ENCODE measurements around the gene UGT1A10.
"Not testable (repeated sequence)": the region's sequence is repeated elsewhere in the genome, so short reads cannot be mapped to it uniquely, and the experiment has no call there.

Gene UGT1A10

GRCh38 chr2:233743464-233744259 is 107.4 kb downstream of the UGT1A10 start:
- no peak for DNase-seq (ENCODE audit: low spot score)

- no peak for DNase-seq (ENCODE audit: low spot score)
Measured at GRCh38 chr2:233745073-233745755, 109.0 kb downstream of the UGT1A10 start.

GRCh38 chr2:233745838-233746237 is 109.6 kb downstream of the UGT1A10 start:
- DNase-seq (ENCODE audit: low spot score), result not testable (repeated sequence)

GRCh38 chr2:233746475-233747282 is 110.4 kb downstream of the UGT1A10 start:
- DNase-seq (ENCODE audit: low spot score), result no peak

- DNase-seq (ENCODE audit: low spot score), result no peak
Measured at GRCh38 chr2:233747283-233747544, 111.0 kb downstream of the UGT1A10 start.

GRCh38 chr2:233750689-233751088 is 114.4 kb downstream of the UGT1A10 start:
- not testable (repeated sequence) for DNase-seq (ENCODE audit: low spot score)

GRCh38 chr2:233751212-233752009 is 115.2 kb downstream of the UGT1A10 start:
- not testable (repeated sequence) for DNase-seq (ENCODE audit: low spot score)

GRCh38 chr2:233754872-233755611 is 118.8 kb downstream of the UGT1A10 start:
- no peak for DNase-seq (ENCODE audit: low spot score)

GRCh38 chr2:233756429-233757081 is 120.3 kb downstream of the UGT1A10 start:
- no peak for DNase-seq (ENCODE audit: low spot score)

- DNase-seq (ENCODE audit: low spot score), result no peak
Measured at GRCh38 chr2:233758141-233758540, 121.9 kb downstream of the UGT1A10 start.

- no peak for DNase-seq (ENCODE audit: low spot score)
Measured at GRCh38 chr2:233758849-233759248, 122.6 kb downstream of the UGT1A10 start.

GRCh38 chr2:233760043-233760442 is 123.8 kb downstream of the UGT1A10 start, which contains the start of gene UGT1A1:
UGT1A1 (plus strand) TSS chr2:233760270; CDS start chr2:233760288, 18 bp downstream.
- DNase-seq (ENCODE audit: low spot score), result no peak

- DNase-seq (ENCODE audit: low spot score), result no peak
Measured at GRCh38 chr2:233761040-233761769, 125.0 kb downstream of the UGT1A10 start.

GRCh38 chr2:233764264-233764663 is 128.0 kb downstream of the UGT1A10 start:
- DNase-seq (ENCODE audit: low spot score), result no peak

- no peak for DNase-seq (ENCODE audit: low spot score)
Measured at GRCh38 chr2:233764761-233765160, 128.5 kb downstream of the UGT1A10 start.

GRCh38 chr2:233766416-233766815 is 130.2 kb downstream of the UGT1A10 start:
- no peak for DNase-seq (ENCODE audit: low spot score)

GRCh38 chr2:233768076-233768475 is 131.8 kb downstream of the UGT1A10 start:
- DNase-seq (ENCODE audit: low spot score), result no peak

GRCh38 chr2:233769260-233769659 is 133.0 kb downstream of the UGT1A10 start:
- no peak for DNase-seq (ENCODE audit: low spot score)

GRCh38 chr2:233772153-233772552 is 135.9 kb downstream of the UGT1A10 start:
- DNase-seq (ENCODE audit: low spot score), result no peak

- no peak for DNase-seq (ENCODE audit: low spot score)
Measured at GRCh38 chr2:233772583-233772982, 136.3 kb downstream of the UGT1A10 start.
